HCT116 (cell line): ENCODE measurements around the gene HACD1. TPM values are rescaled to one million over a fixed set of nuclear protein-coding genes. Genes with fewer than 3 reads are reported as not detected.

Experiments used
- ATAC-seq: fragments of 200-7000 bp; cut with Tn5 transposase; 2 replicates; pipeline ENCODE4 v1.9.1; 2020; ENCODE audit warnings: mild to moderate bottlenecking, moderate library complexity
- BruUV-seq: library from RNA; stranded (reverse); fragments of 400-500 nt; replicated peaks from 2 replicates; lab custom pipeline; 2021; lab: Mats Ljungman, UMichigan
- CTCF ChIA-PET: fragments of 300-600 bp; sonication (Branson Sonifier 250); formaldehyde crosslinking; loops from one replicate; lab custom pipeline; 2021; ENCODE audit warnings: antibody characterized with exemption; lab: Charles Lee
- POLR2A ChIA-PET: fragments of 300-600, 350-600 bp; sonication (Branson Sonifier 250); formaldehyde crosslinking; loops from one replicate; lab custom pipeline; 2021; ENCODE audit warnings: antibody characterized with exemption; lab: Charles Lee
- RAD21 ChIA-PET, 2 experiments: fragments of 300-600 bp; sonication (Branson Sonifier 250); formaldehyde crosslinking; loops; one replicate each; lab custom pipeline; 2023; ENCODE audit warnings: low total read pairs in 2 of 2; ENCODE audit not compliant: uncharacterized antibody in 2 of 2, unreplicated experiment in 2 of 2, low non-redundant PET in 1 of 2; lab: Charles Lee
- DNase-seq: peaks from one replicate; pipeline ENCODE4 v3.0.0-alpha.2; 2010; ENCODE audit warnings: low read depth, low spot score
- H2AFZ ChIP-seq: fragments of 200-600 bp; shearing (Covaris generic), sonication (generic); 2 replicates; pipeline ENCODE4 v1.6.1; 2017; ENCODE audit warnings: low read depth, mixed run types, mixed read lengths, antibody characterized with exemption, low read length; ENCODE audit not compliant: poor library complexity, severe bottlenecking
- H3K27ac ChIP-seq: 2 replicates; pipeline ENCODE4 v1.5.1; 2012; ENCODE audit warnings: low read depth, low read length
- H3K27me3 ChIP-seq: fragments of 200-600 bp; sonication (generic); 2 replicates; pipeline ENCODE4 v1.6.1; 2016; ENCODE audit warnings: mixed run types, low read length, mixed read lengths; ENCODE audit not compliant: insufficient read depth
- H3K36me3 ChIP-seq, 2 experiments: fragments of 200-500 bp in 1 of 2; fragments of 200-600 bp in 1 of 2; sonication (Bioruptor generic) in 1 of 2; sonication (generic) in 1 of 2; 2 replicates each; pipeline versions ENCODE4 v1.5.1 to v1.6.1; 2014 to 2016; ENCODE audit warnings: low read length in 2 of 2, inconsistent platforms in 1 of 2, mixed read lengths in 1 of 2, mixed run types in 1 of 2; ENCODE audit not compliant: insufficient read depth in 2 of 2, control insufficient read depth in 1 of 2
- H3K4me1 ChIP-seq, 2 experiments: fragments of 200-600 bp in 1 of 2; sonication (generic) in 1 of 2; 2 replicates each; pipeline versions ENCODE4 v1.5.1 to v1.6.1; 2012 to 2017; ENCODE audit warnings: low read length in 2 of 2, inconsistent platforms in 1 of 2, mild to moderate bottlenecking in 1 of 2, mixed read lengths in 1 of 2, mixed run types in 1 of 2, moderate library complexity in 1 of 2; ENCODE audit not compliant: insufficient read depth in 2 of 2, control insufficient read depth in 1 of 2
- H3K4me2 ChIP-seq: fragments of 200-600 bp; sonication (generic); 2 replicates; pipeline ENCODE4 v1.6.1; 2017; ENCODE audit warnings: mixed run types, low read length, mixed read lengths
- H3K4me3 ChIP-seq, 2 experiments: fragments of 200-600 bp in 1 of 2; sonication (generic) in 1 of 2; replicated peaks in 1 of 2; 2 replicates each; pipeline ENCODE4 v1.5.1; 2011 to 2016; ENCODE audit warnings: low read length in 2 of 2, control low read depth in 1 of 2, low read depth in 1 of 2, mild to moderate bottlenecking in 1 of 2, mixed read lengths in 1 of 2, mixed run types in 1 of 2
- H3K79me2 ChIP-seq: fragments of 200-600 bp; sonication (generic); 2 replicates; pipeline ENCODE4 v1.6.1; 2017; ENCODE audit warnings: mild to moderate bottlenecking, mixed run types, low read length, moderate library complexity, mixed read lengths; ENCODE audit not compliant: insufficient read depth
- H3K9ac ChIP-seq: fragments of 200-600 bp; sonication (generic); 2 replicates; pipeline ENCODE4 v1.6.1; 2016; ENCODE audit warnings: low read length, mixed read lengths
- H3K9me2 ChIP-seq: fragments of 200-600 bp; sonication (generic), shearing (Covaris generic); 2 replicates; pipeline ENCODE4 v1.6.1; 2017; ENCODE audit warnings: mixed run types, mild to moderate bottlenecking, moderate library complexity; ENCODE audit not compliant: insufficient read depth
- H3K9me3 ChIP-seq, 2 experiments: fragments of 200-500 bp in 1 of 2; fragments of 200-600 bp in 1 of 2; sonication (Bioruptor generic) in 1 of 2; sonication (generic) in 1 of 2; 2 replicates each; pipeline ENCODE4 v1.6.1; 2014 to 2017; ENCODE audit warnings: low read length in 2 of 2, mixed read lengths in 2 of 2, inconsistent platforms in 1 of 2, low read depth in 1 of 2, mild to moderate bottlenecking in 1 of 2, mixed run types in 1 of 2, moderate library complexity in 1 of 2; ENCODE audit not compliant: control insufficient read depth in 1 of 2, insufficient read depth in 1 of 2
- H4K20me1 ChIP-seq: fragments of 200-600 bp; sonication (generic), shearing (Covaris generic); 2 replicates; pipeline ENCODE4 v1.6.1; 2017; ENCODE audit warnings: mixed run types, mild to moderate bottlenecking, moderate library complexity; ENCODE audit not compliant: insufficient read depth
- EGR1 ChIP-seq: IDR thresholded peaks from 2 replicates; pipeline ENCODE4 v1.6.1; 2012; ENCODE audit warnings: low read depth
- JUND ChIP-seq: IDR thresholded peaks from 2 replicates; pipeline ENCODE4 v1.6.1; 2012
- MAX ChIP-seq: IDR thresholded peaks from 2 replicates; pipeline ENCODE4 v1.6.1; 2012
- SRF ChIP-seq: IDR thresholded peaks from 2 replicates; pipeline ENCODE4 v1.6.1; 2012; ENCODE audit warnings: low read depth
- TCF7L2 ChIP-seq: IDR thresholded peaks from 2 replicates; pipeline ENCODE4 v1.7.0; 2011; ENCODE audit warnings: borderline replicate concordance, inconsistent platforms; ENCODE audit not compliant: insufficient read depth, insufficient read length; ENCODE audit errors: extremely low read depth
- ZBTB33 ChIP-seq: IDR thresholded peaks from 2 replicates; pipeline ENCODE4 v1.6.1; 2011; ENCODE audit warnings: mild to moderate bottlenecking, low read length, moderate library complexity; ENCODE audit not compliant: insufficient replicate concordance; ENCODE audit errors: extremely low read depth
- ZNF274 ChIP-seq: fragments of 200-500 bp; sonication (Bioruptor generic); IDR thresholded peaks from 2 replicates; pipeline ENCODE4 v1.6.1; 2014; ENCODE audit warnings: mild to moderate bottlenecking, low read depth, low read length, inconsistent platforms
- intact Hi-C: fragments of 100-400 bp; cut with micrococcal nuclease; formaldehyde crosslinking; loops from 2 replicates; pipeline ENCODE4 v1.10.0; 2022
- total RNA-seq: library from RNA; stranded (reverse); gene quantifications from one replicate; pipeline ENCODE4 v1.2.1, GENCODE V29; 2021; ENCODE audit not compliant: unreplicated experiment
- TF ChIP-seq, protein P1 (sequence below): IDR thresholded peaks from 2 replicates; pipeline ENCODE4 v1.6.1; 2012
- TF ChIP-seq, protein P2 (sequence below), 3 experiments: fragments of 200-600 bp in 1 of 3; sonication (generic) in 1 of 3; IDR thresholded peaks in 2 of 3; conservative IDR thresholded peaks in 1 of 3; 2 replicates each; pipeline ENCODE4 v1.5.1; 2012 to 2017; ENCODE audit warnings: low read depth in 2 of 3, low read length in 2 of 3, antibody characterized with exemption in 1 of 3, borderline replicate concordance in 1 of 3, control low read depth in 1 of 3, mild to moderate bottlenecking in 1 of 3, mixed read lengths in 1 of 3, mixed run types in 1 of 3, moderate library complexity in 1 of 3; ENCODE audit not compliant: insufficient read depth in 1 of 3

The HACD1 gene
- total RNA-seq, 1 experiment from 2014 or later = 21.6 TPM

DNA sequence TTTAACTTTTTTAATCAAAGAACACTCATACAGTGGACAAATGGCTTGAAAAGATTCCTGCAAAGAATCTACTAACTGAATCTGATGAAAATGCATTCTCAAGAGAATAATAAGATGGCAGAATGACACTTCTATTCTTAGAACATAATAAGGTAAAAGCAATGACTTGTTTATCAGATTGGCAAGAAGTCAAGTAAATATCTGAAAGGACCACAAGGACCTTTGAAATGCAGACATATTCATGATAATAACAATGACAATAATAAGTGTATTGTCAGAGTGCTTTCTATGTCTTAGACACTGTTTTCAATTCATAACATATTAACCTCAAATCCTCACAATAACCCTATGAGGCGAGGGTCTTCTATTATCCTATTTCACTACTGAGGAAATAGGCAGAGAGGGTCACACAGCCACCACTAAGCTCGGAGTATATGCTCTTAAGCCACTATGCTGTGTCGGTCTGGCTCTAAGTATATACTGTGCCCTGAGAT lies 10.6 kb downstream of the HACD1 start:
- Histone ChIP-seq H3K79me2 (0 out of 2 replicates have a peak, but pooled peaks cover 3% of the 10 kb centered on the region), H2AFZ (no peak overlapping the region), H3K4me3 (no peak overlapping the region), H3K27ac (no peak overlapping the region), H3K9ac (no peak overlapping the region), H3K36me3 (no peaks in the 10 kb centered on the region), H4K20me1 (no peaks in the 10 kb centered on the region), H3K4me2 (no peak overlapping the region)
- RAD21 ChIA-PET = no interaction called here
- no peak for ATAC-seq
- intact Hi-C loops = loop anchor here (1.0 to 5.0 kb wide), 6 partner anchors 137 to 632 kb away; no protein-coding TSS in a partner anchor
- no peak for TF ChIP-seq EGR1
- TF ChIP-seq, protein P1, sequence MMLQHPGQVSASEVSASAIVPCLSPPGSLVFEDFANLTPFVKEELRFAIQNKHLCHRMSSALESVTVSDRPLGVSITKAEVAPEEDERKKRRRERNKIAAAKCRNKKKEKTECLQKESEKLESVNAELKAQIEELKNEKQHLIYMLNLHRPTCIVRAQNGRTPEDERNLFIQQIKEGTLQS = no peak
- no peak for TF ChIP-seq SRF
- no peak for TF ChIP-seq JUND
- TF ChIP-seq MAX = no peak
- TF ChIP-seq TCF7L2 = no peak
- no peak for TF ChIP-seq ZNF274
- TF ChIP-seq, all 23 proteins: peak for 0
- H3K27me3 ChIP-seq = no peaks in the 10 kb centered on the region
- no peaks in the 10 kb centered on the region for H3K4me1 ChIP-seq
- POLR2A ChIA-PET = no interaction called here
- CTCF ChIA-PET = interaction anchor here (0.7 to 1.6 kb wide), 4 partner anchors 11 to 279 kb away, joined by 3 to 4 read pairs (median 4); partner anchors contain the start of gene HACD1
- BruUV-seq = no TSS peak
- no peaks in the 10 kb centered on the region for H3K9me3 ChIP-seq
- no peaks in the 10 kb centered on the region for H3K9me2 ChIP-seq
- no peak for DNase-seq

DNA sequence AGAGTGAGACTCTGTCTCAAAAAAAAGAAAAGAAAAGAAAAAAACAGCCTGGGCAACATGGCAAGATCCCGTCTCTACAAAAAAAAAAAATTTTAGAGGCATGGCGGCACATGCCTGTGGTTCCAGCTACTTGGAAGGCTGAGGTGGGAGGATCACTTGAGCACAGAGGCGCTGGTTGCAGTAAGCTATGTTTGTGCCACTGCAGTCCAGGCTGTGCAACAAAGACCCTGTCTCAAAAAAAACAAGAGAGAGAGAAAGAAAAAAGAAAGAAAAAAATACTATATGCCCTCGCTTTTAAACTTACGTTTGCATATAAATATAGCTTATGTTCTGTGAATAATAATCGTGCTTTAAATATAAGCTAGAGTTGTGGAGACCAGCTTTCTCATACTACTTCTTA lies 11.2 kb downstream of the HACD1 start:
- no peaks in the 10 kb centered on the region for H3K4me1 ChIP-seq
- no peak overlapping the region for H3K27ac ChIP-seq
- no peaks in the 10 kb centered on the region for H3K79me2 ChIP-seq
- RAD21 ChIA-PET = no interaction called here
- TF ChIP-seq, protein P2, sequence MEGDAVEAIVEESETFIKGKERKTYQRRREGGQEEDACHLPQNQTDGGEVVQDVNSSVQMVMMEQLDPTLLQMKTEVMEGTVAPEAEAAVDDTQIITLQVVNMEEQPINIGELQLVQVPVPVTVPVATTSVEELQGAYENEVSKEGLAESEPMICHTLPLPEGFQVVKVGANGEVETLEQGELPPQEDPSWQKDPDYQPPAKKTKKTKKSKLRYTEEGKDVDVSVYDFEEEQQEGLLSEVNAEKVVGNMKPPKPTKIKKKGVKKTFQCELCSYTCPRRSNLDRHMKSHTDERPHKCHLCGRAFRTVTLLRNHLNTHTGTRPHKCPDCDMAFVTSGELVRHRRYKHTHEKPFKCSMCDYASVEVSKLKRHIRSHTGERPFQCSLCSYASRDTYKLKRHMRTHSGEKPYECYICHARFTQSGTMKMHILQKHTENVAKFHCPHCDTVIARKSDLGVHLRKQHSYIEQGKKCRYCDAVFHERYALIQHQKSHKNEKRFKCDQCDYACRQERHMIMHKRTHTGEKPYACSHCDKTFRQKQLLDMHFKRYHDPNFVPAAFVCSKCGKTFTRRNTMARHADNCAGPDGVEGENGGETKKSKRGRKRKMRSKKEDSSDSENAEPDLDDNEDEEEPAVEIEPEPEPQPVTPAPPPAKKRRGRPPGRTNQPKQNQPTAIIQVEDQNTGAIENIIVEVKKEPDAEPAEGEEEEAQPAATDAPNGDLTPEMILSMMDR (IDR thresholded peaks at IDR 0.05 in 2 of 3, conservative IDR thresholded peaks at IDR 0.05 in 1 of 3; ENCODE audit: borderline replicate concordance in 1 of 3, insufficient read depth in 1 of 3, low read depth in 2 of 3, low read length in 2 of 3) = no peak
- TF ChIP-seq MAX = no peak
- no peak for TF ChIP-seq ZBTB33
- TF ChIP-seq SRF = no peak
- ATAC-seq (no peak), DNase-seq (no peak)
- CTCF ChIA-PET = interaction anchor here (0.7 to 1.6 kb wide), 4 partner anchors 11 to 280 kb away, joined by 3 to 4 read pairs (median 4); partner anchors contain the start of gene HACD1
- no peaks in the 10 kb centered on the region for H3K9me3 ChIP-seq
- BruUV-seq = no TSS peak
- H2AFZ ChIP-seq = no peak overlapping the region
- H3K4me3 ChIP-seq = no peak overlapping the region
- H4K20me1 ChIP-seq = no peaks in the 10 kb centered on the region
- H3K36me3 ChIP-seq = no peaks in the 10 kb centered on the region
- intact Hi-C loops = loop anchor here (2.0 to 5.0 kb wide), 3 partner anchors 241 to 633 kb away; no protein-coding TSS in a partner anchor
- no peak overlapping the region for H3K4me2 ChIP-seq
- POLR2A ChIA-PET = no interaction called here
- H3K9ac ChIP-seq = no peak overlapping the region
- H3K9me2 ChIP-seq = no peaks in the 10 kb centered on the region
- H3K27me3 ChIP-seq = no peaks in the 10 kb centered on the region
